GM12872 (cell line): Measurements from ENCODE around the gene TNFAIP8.

Source experiments
- TF ChIP-seq, protein P1 (sequence below): IDR thresholded peaks from 3 replicates; pipeline ENCODE4 v1.5.1; 2011; ENCODE audit warnings: low read depth, mild to moderate bottlenecking, low read length, moderate library complexity; ENCODE audit not compliant: insufficient read depth

TNFAIP8 gene

DNA sequence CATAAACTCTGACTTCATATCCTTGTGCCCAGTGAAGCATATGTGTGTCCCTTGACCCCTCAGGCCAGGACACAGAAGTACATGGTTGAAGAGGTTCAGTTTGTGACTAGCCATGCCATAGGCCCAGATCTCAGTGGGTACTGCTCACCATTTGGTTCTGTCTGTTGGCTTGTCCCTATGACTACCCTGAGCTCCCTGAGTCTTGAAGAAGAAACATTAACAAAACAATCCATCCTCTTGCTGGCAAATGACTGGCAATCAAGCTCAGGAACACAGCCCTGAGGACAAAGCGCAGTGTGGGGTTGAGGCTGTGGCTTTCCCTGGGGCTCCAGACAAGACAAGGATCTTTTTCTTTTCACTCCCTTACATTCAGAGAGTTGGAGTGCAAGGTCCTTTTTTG lies 46.3 kb downstream of the TNFAIP8 start:
- TF ChIP-seq, protein P1, sequence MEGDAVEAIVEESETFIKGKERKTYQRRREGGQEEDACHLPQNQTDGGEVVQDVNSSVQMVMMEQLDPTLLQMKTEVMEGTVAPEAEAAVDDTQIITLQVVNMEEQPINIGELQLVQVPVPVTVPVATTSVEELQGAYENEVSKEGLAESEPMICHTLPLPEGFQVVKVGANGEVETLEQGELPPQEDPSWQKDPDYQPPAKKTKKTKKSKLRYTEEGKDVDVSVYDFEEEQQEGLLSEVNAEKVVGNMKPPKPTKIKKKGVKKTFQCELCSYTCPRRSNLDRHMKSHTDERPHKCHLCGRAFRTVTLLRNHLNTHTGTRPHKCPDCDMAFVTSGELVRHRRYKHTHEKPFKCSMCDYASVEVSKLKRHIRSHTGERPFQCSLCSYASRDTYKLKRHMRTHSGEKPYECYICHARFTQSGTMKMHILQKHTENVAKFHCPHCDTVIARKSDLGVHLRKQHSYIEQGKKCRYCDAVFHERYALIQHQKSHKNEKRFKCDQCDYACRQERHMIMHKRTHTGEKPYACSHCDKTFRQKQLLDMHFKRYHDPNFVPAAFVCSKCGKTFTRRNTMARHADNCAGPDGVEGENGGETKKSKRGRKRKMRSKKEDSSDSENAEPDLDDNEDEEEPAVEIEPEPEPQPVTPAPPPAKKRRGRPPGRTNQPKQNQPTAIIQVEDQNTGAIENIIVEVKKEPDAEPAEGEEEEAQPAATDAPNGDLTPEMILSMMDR = no peak

DNA sequence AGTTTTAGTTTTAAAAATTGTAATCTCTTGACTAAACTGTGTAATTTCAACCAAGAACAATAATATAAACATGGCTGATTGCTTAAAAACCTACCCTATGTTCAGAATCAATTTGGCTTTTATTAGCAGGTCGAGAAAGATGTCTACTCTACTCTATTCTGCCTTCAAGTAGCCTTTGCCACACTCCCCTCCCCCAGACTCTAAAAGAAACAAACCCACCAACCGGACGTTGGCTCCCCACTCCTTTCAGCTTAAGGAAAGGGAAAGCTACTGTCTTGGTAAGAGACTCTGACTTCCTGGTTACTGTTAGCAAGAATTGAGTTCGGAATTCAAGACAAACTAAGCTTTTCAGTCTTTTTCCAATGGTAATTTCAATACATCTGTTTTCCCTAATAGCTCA lies 46.7 kb downstream of the TNFAIP8 start:
- TF ChIP-seq, protein P1 = no peak

GRCh38 chr5:119404033-119404432 lies 48.2 kb downstream of the TNFAIP8 start:
- TF ChIP-seq, protein P1 = no peak

DNA sequence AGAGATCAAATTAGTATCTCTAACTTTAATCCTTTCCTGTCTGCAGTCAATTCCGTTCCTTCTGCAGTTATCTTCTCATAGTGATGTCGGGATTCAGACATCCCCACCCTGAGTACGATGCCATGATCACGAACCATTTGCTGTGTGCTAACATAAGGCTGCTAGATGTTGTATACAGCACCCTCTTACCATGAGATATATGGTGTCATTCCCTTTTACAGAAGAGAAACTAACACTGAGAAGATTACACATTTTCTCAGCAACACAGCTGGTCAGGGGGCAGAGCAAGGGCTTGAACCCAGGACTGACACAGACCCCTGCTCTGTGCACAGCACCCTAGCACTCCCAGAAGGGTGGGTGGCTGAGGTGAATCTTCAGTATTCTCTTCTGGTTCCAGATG lies 49.6 kb downstream of the TNFAIP8 start:
- TF ChIP-seq, protein P1 = no peak

- TF ChIP-seq, protein P1 = no peak
Observed at GRCh38 chr5:119406551-119407110, 50.8 kb downstream of the TNFAIP8 start.

GRCh38 chr5:119409235-119409815 lies 53.5 kb downstream of the TNFAIP8 start:
- TF ChIP-seq, protein P1 = peak; percentile 59

DNA sequence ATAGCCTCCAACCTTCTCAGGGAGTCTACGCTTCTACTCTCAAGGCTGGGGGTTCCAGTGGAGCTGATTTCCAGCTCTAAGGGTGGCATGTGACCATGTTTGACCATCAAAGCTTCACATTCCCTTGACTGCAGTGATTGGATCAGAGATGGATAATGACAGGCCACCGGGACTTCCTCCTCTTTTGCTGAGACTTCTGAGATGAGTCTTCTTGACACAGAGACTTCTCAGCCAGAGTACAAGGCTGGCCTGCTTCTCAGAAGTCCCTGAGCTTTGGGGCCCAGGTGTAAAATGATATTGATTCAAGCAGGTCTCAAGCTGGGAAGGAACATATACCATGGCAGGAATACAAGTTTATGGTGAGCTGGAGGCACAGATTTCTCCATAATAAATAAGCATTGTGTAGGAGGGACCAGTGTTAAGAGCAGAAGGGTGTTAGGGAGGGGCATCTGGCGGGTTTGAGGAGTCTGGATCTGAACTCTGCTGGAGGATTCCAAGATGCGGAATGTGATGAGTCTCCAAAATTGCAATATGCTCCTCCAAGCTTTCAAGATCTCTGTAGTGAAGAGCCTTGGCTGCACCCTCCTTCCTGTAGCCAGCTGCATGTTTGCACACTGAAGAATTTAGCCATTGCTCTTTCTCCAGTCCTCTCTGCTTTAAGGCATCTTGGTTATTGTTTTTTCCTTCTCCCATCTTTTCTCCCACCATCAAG lies 54.8 kb downstream of the TNFAIP8 start:
- TF ChIP-seq, protein P1 = no peak
